Suprapubic skin (tissue), 4 donors: Measurements from ENCODE around the gene ITPRIP. TPM values are rescaled to one million over a fixed set of nuclear protein-coding genes. Genes with fewer than 3 reads are reported as not detected.
A peak's percentile ranks its signal among the peaks of the same experiment; 100 is the strongest.

Experiments
- DNase-seq, 2 donors: peaks; one replicate each; pipeline ENCODE4 v3.0.0-alpha.2; 2019; ENCODE audit warnings: low spot score in 2 of 2
- H3K27ac ChIP-seq: fragments of 200-600 bp; sonication (generic); one replicate; pipeline ENCODE4 v1.5.1; 2019
- H3K27me3 ChIP-seq: fragments of 200-600 bp; sonication (generic); one replicate; pipeline ENCODE4 v1.5.1; 2019
- H3K36me3 ChIP-seq: fragments of 200-600 bp; sonication (generic); one replicate; pipeline ENCODE4 v1.5.1; 2019
- H3K4me1 ChIP-seq: fragments of 200-600 bp; sonication (generic); one replicate; pipeline ENCODE4 v1.5.1; 2019
- H3K4me3 ChIP-seq: fragments of 200-600 bp; sonication (generic); one replicate; pipeline ENCODE4 v1.5.1; 2019; ENCODE audit warnings: mild to moderate bottlenecking
- H3K9me3 ChIP-seq: fragments of 200-600 bp; sonication (generic); one replicate; pipeline ENCODE4 v1.5.1; 2019
- CTCF ChIP-seq, 2 donors: fragments of 200-600 bp in 1 of 2; fragments of 450-650 bp in 1 of 2; sonication (generic) in 1 of 2; IDR thresholded peaks; one replicate each; pipeline ENCODE4 v1.5.1; 2016 to 2019; ENCODE audit warnings: antibody characterized with exemption in 2 of 2, mild to moderate bottlenecking in 1 of 2, moderate library complexity in 1 of 2
- EP300 ChIP-seq: sonication (generic); formaldehyde crosslinking; IDR thresholded peaks from one replicate; pipeline ENCODE4 v1.6.1; 2017; ENCODE audit warnings: antibody characterized with exemption
- POLR2A ChIP-seq, 2 donors: fragments of 450-650 bp; IDR thresholded peaks; one replicate each; pipeline ENCODE4 v1.6.1; 2017; ENCODE audit warnings: antibody characterized with exemption in 2 of 2, mild to moderate bottlenecking in 2 of 2, moderate library complexity in 2 of 2
- POLR2AphosphoS5 ChIP-seq, 3 donors: sonication (generic); formaldehyde crosslinking; IDR thresholded peaks; one replicate each; pipeline ENCODE4 v1.6.1; 2017; ENCODE audit warnings: antibody characterized with exemption in 3 of 3
- WGBS: methylation state at CpG from one replicate; pipeline ENCODE4 v1.1.5; 2018; 5-methylcytosine and 5-hydroxymethylcytosine counted together
- total RNA-seq, 4 donors: library from RNA; depleted of rRNA; stranded (reverse); fragments of >200 nt; gene quantifications; one replicate each; pipeline ENCODE4 v1.1.0, GENCODE V29; 2016

Gene ITPRIP
- total RNA-seq, 4 donors from 2014 or later = 98.5 to 217 (median 191) TPM

DNA sequence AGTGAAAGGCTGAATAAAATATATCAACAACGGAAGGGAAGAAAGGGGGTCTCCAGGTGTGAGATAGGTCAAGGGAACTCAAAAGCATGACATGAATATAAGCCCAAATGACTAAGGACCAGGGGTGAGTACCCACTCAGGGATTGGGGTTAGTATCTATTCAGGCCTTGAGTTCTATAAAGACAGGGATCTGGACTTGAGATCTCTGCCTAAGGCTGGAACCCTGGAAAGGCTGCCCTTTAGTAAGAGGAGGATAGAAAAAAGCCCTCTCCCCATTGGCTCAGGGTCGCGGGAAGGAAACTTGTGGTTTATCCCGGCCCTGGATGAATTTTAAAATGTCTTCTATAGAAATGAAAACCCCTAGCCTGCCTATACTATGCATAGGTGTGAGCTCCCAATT, 2.4 kb upstream of the ITPRIP start:
- Histone ChIP-seq H3K27ac (no peak overlapping the region), H3K4me1 (peaks cover 37% of the 10 kb centered on the region), H3K4me3 (no peak overlapping the region), H3K36me3 (no peaks in the 10 kb centered on the region), H3K9me3 (no peaks in the 10 kb centered on the region), H3K27me3 (no peaks in the 10 kb centered on the region)
- TF ChIP-seq POLR2AphosphoS5 (IDR thresholded peaks at IDR 0.05) (no peak), CTCF (IDR thresholded peaks at IDR 0.05) (no peak), EP300 (no peak), POLR2A (IDR thresholded peaks at IDR 0.05) (no peak)
- 85% methylated on average over 4 of the region's 4 CpGs for WGBS
- DNase-seq = no peak

GRCh38 chr10:104340111-104340526, 1.9 kb upstream of the ITPRIP start:
- no peaks in the 10 kb centered on the region for H3K36me3 ChIP-seq
- DNase-seq = no peak
- WGBS = 32% methylated on average over 4 of the region's 4 CpGs
- H3K27me3 ChIP-seq = no peaks in the 10 kb centered on the region
- H3K9me3 ChIP-seq = no peaks in the 10 kb centered on the region
- H3K27ac ChIP-seq = peak overlapping the region; percentile 95
- H3K4me3 ChIP-seq = peak overlapping the region; percentile 72
- no peak for TF ChIP-seq CTCF (IDR thresholded peaks at IDR 0.05)
- TF ChIP-seq POLR2A (IDR thresholded peaks at IDR 0.05) = no peak
- TF ChIP-seq POLR2AphosphoS5 (IDR thresholded peaks at IDR 0.05) = no peak
- no peak for TF ChIP-seq EP300
- peaks cover 42% of the 10 kb centered on the region for H3K4me1 ChIP-seq

DNA sequence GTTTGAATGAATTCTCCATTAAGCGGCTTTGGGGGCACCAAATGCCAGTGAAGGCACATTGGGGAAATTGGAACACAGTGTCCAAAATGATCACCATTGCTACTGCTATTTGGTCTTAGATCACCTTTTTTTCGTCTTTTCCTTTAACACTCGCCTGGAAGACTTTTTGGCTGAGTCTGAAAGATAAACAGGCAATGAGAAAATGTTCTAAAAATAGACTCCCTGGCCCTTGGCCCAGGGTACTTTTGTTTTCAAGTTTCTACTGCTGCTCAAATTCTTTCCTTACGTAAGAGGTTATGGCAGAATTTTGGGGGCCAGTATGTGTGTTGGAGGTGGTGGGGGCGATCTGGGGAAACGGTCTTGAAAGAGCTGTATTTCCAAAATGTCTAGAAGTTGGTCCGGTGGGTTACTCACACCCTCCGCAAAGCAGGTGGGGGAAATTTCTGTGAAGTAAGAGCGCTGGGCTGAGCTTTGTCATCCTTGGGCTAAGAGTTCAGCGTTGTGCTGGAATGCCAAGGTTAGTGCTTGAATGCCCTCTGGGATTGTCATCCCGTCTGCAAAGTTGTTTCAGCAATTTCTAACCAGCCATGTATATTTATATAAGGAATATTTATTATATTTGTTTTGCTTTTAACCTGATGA, 1.3 kb upstream of the ITPRIP start:
- WGBS = 7% methylated on average over 11 of the region's 11 CpGs
- Histone ChIP-seq H3K27ac (peak overlapping the region; percentile 95), H3K4me1 (peaks cover 48% of the 10 kb centered on the region), H3K36me3 (no peaks in the 10 kb centered on the region), H3K27me3 (no peaks in the 10 kb centered on the region), H3K9me3 (no peaks in the 10 kb centered on the region), H3K4me3 (peak overlapping the region; percentile 72)
- TF ChIP-seq POLR2A (IDR thresholded peaks at IDR 0.05) (no peak), POLR2AphosphoS5 (IDR thresholded peaks at IDR 0.05) (no peak), CTCF (IDR thresholded peaks at IDR 0.05) (no peak), EP300 (no peak)
- no peak for DNase-seq

- H3K4me3 ChIP-seq = peak overlapping the region; percentile 72
- 2% methylated on average over 17 of the region's 23 CpGs for WGBS
- TF ChIP-seq POLR2A (IDR thresholded peaks at IDR 0.05) (no peak), CTCF (IDR thresholded peaks at IDR 0.05) (no peak), EP300 (no peak), POLR2AphosphoS5 (IDR thresholded peaks at IDR 0.05) (no peak)
- no peaks in the 10 kb centered on the region for H3K27me3 ChIP-seq
- H3K9me3 ChIP-seq = no peaks in the 10 kb centered on the region
- no peak for DNase-seq
- H3K4me1 ChIP-seq = peaks cover 68% of the 10 kb centered on the region
- peak overlapping the region; percentile 95 for H3K27ac ChIP-seq
- H3K36me3 ChIP-seq = no peaks in the 10 kb centered on the region
Measured at GRCh38 chr10:104337521-104337984, 712 bp downstream of the ITPRIP start.

GRCh38 chr10:104336821-104337467, 1.3 kb downstream of the ITPRIP start:
- Histone ChIP-seq H3K9me3 (no peaks in the 10 kb centered on the region), H3K36me3 (no peaks in the 10 kb centered on the region), H3K27me3 (no peaks in the 10 kb centered on the region), H3K4me1 (peaks cover 74% of the 10 kb centered on the region), H3K4me3 (peak overlapping the region; percentile 72), H3K27ac (peak overlapping the region; percentile 95)
- TF ChIP-seq POLR2A (IDR thresholded peaks at IDR 0.05) (no peak), CTCF (IDR thresholded peaks at IDR 0.05) (no peak), POLR2AphosphoS5 (IDR thresholded peaks at IDR 0.05) (no peak), EP300 (no peak)
- WGBS = 8% methylated on average over 12 of the region's 12 CpGs
- DNase-seq = no peak
